Measurements from ENCODE around the gene KCNJ4.

The KCNJ4 gene

DNA sequence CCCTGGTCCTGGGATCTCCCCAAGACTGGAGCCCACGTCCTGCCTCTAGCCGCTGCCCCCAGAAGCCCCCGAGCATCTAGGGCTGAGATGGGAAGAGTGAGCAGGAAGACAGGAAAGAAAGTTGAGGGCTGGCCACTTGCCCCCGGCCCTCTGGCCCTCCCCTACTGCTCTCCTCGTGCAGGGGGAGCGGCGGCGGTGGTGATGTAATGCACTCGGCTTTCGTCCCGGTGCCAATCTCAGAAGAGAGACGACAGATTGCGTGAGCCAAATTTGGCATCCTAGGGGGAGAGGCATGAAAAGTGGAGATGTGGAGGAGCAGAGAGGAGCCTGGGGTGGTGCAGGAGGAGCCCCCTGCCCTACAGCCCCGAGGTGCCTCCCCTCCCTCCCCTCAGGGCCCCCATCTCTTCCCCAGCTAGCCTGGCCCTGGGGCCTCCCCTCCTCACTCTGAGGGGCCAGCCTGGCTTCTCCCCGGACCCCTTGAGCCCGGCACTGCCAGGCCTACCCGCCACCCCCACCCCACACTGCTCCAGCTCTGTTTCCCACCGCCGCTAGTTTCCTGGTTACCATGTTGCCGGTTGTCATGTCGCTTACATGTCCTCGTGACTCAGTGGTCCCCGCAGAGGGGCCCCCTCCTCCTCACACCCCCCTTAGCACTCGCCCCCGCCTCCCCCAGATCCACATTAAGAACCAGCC lies 2.5 kb downstream of the KCNJ4 start:
- H3K4me1 ChIP-seq (ENCODE audit: control insufficient read depth, insufficient read depth, low read length): peaks cover 28% of the 10 kb centered on the region
- no peaks in the 10 kb centered on the region for H3K36me3 ChIP-seq (ENCODE audit: control insufficient read depth, insufficient read depth, low read length)
- H3K27me3 ChIP-seq (ENCODE audit: control insufficient read depth, insufficient read depth, low read length): peaks cover 77% of the 10 kb centered on the region
- no peak overlapping the region for H3K9ac ChIP-seq (ENCODE audit: low read length)
- no peaks in the 10 kb centered on the region for H3K9me3 ChIP-seq (ENCODE audit: control insufficient read depth, insufficient read depth, low read depth, low read length)
- no peak overlapping the region for H3K27ac ChIP-seq (ENCODE audit: low read depth, low read length)
- no peak overlapping the region for H3K4me3 ChIP-seq (ENCODE audit: low read depth, low read length)

DNA sequence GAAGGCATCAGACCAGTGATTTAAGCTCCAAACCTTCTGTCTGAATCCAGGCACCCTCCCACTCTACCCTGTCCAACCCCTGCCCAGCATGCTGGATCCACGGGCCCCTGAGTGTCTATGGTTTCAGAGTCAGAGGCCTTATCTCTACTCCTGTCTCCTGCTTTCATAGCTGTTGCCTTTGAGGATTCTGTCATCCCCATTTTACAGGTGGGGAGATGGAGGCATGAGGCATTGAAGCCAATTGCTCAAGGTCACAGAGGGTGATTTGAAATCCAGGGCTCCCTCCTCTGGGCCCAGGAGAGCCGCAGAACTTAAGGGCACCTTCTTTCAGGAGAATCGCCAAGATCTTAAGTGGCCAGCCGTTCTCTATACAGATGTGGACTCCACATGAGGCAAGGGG lies 3.1 kb downstream of the KCNJ4 start:
- Histone ChIP-seq H3K27ac (ENCODE audit: low read depth, low read length) (no peak overlapping the region), H3K4me1 (ENCODE audit: control insufficient read depth, insufficient read depth, low read length) (peaks cover 28% of the 10 kb centered on the region), H3K27me3 (ENCODE audit: control insufficient read depth, insufficient read depth, low read length) (peaks cover 71% of the 10 kb centered on the region), H3K36me3 (ENCODE audit: control insufficient read depth, insufficient read depth, low read length) (no peaks in the 10 kb centered on the region), H3K9me3 (ENCODE audit: control insufficient read depth, insufficient read depth, low read depth, low read length) (no peaks in the 10 kb centered on the region), H3K4me3 (ENCODE audit: low read depth, low read length) (no peak overlapping the region), H3K9ac (ENCODE audit: low read length) (no peak overlapping the region)

DNA sequence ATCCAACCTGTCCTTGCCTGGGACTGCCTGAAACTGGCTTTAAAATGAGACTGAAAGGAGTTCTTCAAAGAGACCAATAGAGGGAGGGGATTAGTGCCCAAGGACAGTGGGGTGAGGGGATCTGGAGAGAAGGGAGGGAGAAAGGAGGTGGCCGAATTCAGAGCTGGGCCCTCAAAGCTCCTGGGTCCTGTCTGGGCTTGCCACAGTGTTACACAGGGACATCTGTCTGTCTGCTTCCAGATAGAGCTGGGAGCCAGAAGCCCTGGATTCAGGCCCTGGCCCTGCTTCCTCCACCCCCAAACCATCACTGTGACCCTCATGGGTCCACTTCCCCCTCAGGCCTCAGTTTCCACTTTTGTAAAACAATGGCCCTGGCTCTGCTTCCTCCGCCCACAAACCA lies 3.6 kb downstream of the KCNJ4 start:
- Histone ChIP-seq H3K27ac (ENCODE audit: low read depth, low read length) (no peak overlapping the region), H3K9me3 (ENCODE audit: control insufficient read depth, insufficient read depth, low read depth, low read length) (no peaks in the 10 kb centered on the region), H3K27me3 (ENCODE audit: control insufficient read depth, insufficient read depth, low read length) (peaks cover 66% of the 10 kb centered on the region), H3K4me3 (ENCODE audit: low read depth, low read length) (no peak overlapping the region), H3K4me1 (ENCODE audit: control insufficient read depth, insufficient read depth, low read length) (peaks cover 28% of the 10 kb centered on the region), H3K36me3 (ENCODE audit: control insufficient read depth, insufficient read depth, low read length) (no peaks in the 10 kb centered on the region), H3K9ac (ENCODE audit: low read length) (no peak overlapping the region)

DNA sequence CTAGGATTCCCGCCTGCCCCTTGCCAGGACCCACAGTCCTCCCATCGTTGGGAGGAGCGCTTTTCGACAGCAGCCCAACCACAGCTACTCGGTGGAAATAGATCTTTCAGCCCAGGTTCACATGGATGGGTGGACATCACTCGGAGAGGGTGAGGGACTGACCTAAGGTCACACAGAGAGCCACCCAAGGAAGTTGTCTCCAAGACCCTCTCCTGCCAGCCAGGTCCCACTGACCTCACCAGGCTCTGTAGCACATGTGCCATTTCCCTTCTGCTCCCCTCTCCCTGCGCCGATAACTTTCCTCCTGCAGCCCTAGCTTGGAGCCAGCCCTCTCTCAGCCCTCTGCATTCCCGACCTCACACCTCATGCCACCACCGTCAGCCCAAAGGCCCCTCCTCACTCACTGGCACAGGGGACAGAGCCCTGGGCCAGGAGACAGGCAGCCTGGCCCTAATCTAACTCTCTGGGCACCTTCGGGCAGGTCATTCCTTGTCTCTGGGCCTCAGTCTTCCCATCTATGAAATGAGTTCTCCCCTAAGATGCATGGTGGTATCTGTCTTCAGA lies 4.7 kb downstream of the KCNJ4 start:
- H3K27me3 ChIP-seq (ENCODE audit: control insufficient read depth, insufficient read depth, low read length): peaks cover 58% of the 10 kb centered on the region
- H3K4me3 ChIP-seq (ENCODE audit: low read depth, low read length): no peak overlapping the region

DNA sequence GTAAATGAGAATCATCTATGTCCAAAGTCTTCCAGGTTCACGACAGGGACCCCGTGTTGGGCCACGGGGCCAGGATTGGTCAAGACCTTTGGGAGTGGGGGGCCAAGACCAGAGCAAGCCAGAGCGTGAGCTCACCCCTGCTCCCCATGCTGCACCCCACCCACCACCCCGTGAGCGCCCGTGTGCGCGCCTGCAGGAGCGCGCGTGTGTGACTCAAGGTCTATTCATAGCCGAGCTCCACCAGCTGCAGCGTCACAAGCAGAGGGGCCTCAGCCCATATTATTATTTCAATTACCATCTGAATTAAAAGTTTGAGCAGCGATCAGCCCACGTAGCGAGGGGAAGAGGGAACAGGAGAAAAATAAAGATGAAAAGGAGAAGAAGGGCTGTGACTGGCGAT lies 5.2 kb downstream of the KCNJ4 start:
- H3K4me3 ChIP-seq (ENCODE audit: low read depth, low read length): no peak overlapping the region
- no peak overlapping the region for H3K27ac ChIP-seq (ENCODE audit: low read depth, low read length)

More for the DNA sequence above, 4.7 kb downstream of the KCNJ4 start:
- Histone ChIP-seq H3K9ac (ENCODE audit: low read length) (no peak overlapping the region), H3K4me1 (ENCODE audit: control insufficient read depth, insufficient read depth, low read length) (peaks cover 28% of the 10 kb centered on the region), H3K27ac (ENCODE audit: low read depth, low read length) (no peak overlapping the region), H3K36me3 (ENCODE audit: control insufficient read depth, insufficient read depth, low read length) (no peaks in the 10 kb centered on the region), H3K9me3 (ENCODE audit: control insufficient read depth, insufficient read depth, low read depth, low read length) (no peaks in the 10 kb centered on the region)

DNA sequence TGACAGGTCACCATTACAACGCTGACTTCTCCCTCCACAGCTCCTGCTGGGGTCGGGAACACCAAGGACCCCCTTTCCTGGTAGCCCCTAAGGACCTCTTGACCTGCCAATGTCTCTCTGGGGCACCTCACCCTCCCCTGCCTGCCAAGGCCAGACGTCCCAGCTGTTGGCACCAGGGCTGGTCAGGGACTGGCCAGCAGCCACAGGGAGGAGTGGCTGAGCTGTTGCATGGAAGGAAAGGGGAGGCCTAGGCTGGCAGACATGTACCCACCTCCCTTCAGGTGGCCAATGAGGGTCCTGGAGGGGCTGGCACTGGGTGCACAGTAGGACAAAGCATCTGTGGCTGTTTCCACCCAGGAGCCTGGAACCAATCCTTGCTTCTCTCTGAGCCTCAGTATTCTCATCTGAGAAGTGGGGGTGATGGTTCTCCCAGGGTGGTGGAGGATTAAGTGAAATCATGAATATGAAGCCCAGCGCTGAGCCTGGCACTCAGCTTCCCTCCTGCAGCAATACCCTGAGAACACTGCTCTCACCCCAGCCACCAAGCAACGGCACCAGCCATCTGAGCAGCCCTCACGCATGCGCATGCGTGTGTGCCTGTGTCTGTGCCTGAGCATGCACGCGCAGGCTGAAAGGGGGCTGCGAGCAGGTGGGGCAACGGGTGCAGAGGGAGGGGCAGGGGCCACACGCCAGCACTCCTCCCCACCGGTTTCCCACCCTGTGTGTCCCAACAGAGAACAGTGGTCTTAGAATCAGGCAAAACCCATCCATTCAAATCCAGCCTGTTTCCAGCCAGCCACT lies 5.9 kb downstream of the KCNJ4 start:
- Histone ChIP-seq H3K36me3 (ENCODE audit: control insufficient read depth, insufficient read depth, low read length) (no peaks in the 10 kb centered on the region), H3K9ac (ENCODE audit: low read length) (no peak overlapping the region), H3K9me3 (ENCODE audit: control insufficient read depth, insufficient read depth, low read depth, low read length) (no peaks in the 10 kb centered on the region), H3K27me3 (ENCODE audit: control insufficient read depth, insufficient read depth, low read length) (peaks cover 48% of the 10 kb centered on the region), H3K27ac (ENCODE audit: low read depth, low read length) (no peak overlapping the region), H3K4me3 (ENCODE audit: low read depth, low read length) (no peak overlapping the region), H3K4me1 (ENCODE audit: control insufficient read depth, insufficient read depth, low read length) (peaks cover 24% of the 10 kb centered on the region)

More for the DNA sequence above, 5.2 kb downstream of the KCNJ4 start:
- Histone ChIP-seq H3K9me3 (ENCODE audit: control insufficient read depth, insufficient read depth, low read depth, low read length) (no peaks in the 10 kb centered on the region), H3K4me1 (ENCODE audit: control insufficient read depth, insufficient read depth, low read length) (peaks cover 28% of the 10 kb centered on the region), H3K9ac (ENCODE audit: low read length) (no peak overlapping the region), H3K36me3 (ENCODE audit: control insufficient read depth, insufficient read depth, low read length) (no peaks in the 10 kb centered on the region), H3K27me3 (ENCODE audit: control insufficient read depth, insufficient read depth, low read length) (peaks cover 54% of the 10 kb centered on the region)

DNA sequence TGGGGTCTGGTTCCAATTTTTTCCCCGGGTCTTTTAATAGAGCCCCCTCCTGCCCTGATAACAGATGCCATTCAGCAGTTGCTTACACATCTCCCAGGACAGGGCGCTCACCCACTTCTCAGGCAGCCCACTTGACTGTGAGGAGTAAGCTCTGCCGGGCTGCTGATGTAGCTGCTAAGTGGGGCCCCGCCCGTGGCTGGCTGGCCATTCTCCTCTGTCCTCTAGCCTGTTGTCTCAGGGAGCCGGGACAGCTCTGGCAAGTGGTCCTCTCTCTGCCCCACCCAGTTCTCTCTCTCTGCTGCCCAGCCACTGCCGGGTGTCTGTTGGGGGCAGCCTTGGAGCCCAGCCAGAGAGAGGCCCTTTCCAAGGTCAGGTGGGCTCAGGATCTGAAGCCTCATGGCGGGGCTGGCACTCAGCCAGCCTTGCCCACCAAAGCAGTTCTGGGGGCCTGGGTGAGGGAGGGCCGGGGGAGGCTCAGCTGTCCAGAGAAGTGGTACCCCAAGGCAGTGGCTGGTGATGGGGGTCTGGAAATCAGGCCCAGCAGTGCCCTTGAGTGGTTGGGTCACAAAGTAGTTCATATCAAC lies 8.9 kb downstream of the KCNJ4 start:
- H3K4me1 ChIP-seq (ENCODE audit: control insufficient read depth, insufficient read depth, low read length): peaks cover 14% of the 10 kb centered on the region; the same call in 1 of the 2 replicates
- H3K36me3 ChIP-seq (ENCODE audit: control insufficient read depth, insufficient read depth, low read length): no peaks in the 10 kb centered on the region
- peaks cover 19% of the 10 kb centered on the region for H3K27me3 ChIP-seq (ENCODE audit: control insufficient read depth, insufficient read depth, low read length)
- H3K27ac ChIP-seq (ENCODE audit: low read depth, low read length): no peak overlapping the region
- no peak overlapping the region for H3K9ac ChIP-seq (ENCODE audit: low read length)
- H3K4me3 ChIP-seq (ENCODE audit: low read depth, low read length): no peak overlapping the region
- H3K9me3 ChIP-seq (ENCODE audit: control insufficient read depth, insufficient read depth, low read depth, low read length): no peaks in the 10 kb centered on the region

DNA sequence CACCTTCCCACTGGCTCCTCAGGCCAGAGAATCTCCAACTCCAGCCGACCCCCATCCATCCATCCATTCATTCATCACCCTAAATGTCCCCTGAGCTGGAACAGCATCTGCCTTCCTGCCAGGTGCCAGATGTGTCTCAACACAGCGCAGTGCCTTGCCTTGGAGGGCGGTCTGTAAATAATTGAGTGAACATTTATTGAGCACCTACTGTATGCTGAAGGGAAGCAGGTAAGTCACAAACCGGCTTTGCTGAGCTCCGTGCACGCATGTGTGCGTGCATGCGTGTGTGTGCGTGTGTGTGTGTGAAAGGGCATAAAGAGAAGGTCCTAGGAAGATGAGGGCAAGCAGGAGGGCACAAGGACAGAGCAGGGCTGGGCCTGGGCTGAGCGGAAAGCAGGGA lies 10.2 kb downstream of the KCNJ4 start:
- Histone ChIP-seq H3K27me3 (ENCODE audit: control insufficient read depth, insufficient read depth, low read length) (peaks cover 6% of the 10 kb centered on the region; the same call in 1 of the 2 replicates), H3K4me3 (ENCODE audit: low read depth, low read length) (no peak overlapping the region), H3K9ac (ENCODE audit: low read length) (no peak overlapping the region), H3K36me3 (ENCODE audit: control insufficient read depth, insufficient read depth, low read length) (no peaks in the 10 kb centered on the region), H3K27ac (ENCODE audit: low read depth, low read length) (no peak overlapping the region), H3K9me3 (ENCODE audit: control insufficient read depth, insufficient read depth, low read depth, low read length) (no peaks in the 10 kb centered on the region), H3K4me1 (ENCODE audit: control insufficient read depth, insufficient read depth, low read length) (0 out of 2 replicates have a peak, but pooled peaks cover 4% of the 10 kb centered on the region)

DNA sequence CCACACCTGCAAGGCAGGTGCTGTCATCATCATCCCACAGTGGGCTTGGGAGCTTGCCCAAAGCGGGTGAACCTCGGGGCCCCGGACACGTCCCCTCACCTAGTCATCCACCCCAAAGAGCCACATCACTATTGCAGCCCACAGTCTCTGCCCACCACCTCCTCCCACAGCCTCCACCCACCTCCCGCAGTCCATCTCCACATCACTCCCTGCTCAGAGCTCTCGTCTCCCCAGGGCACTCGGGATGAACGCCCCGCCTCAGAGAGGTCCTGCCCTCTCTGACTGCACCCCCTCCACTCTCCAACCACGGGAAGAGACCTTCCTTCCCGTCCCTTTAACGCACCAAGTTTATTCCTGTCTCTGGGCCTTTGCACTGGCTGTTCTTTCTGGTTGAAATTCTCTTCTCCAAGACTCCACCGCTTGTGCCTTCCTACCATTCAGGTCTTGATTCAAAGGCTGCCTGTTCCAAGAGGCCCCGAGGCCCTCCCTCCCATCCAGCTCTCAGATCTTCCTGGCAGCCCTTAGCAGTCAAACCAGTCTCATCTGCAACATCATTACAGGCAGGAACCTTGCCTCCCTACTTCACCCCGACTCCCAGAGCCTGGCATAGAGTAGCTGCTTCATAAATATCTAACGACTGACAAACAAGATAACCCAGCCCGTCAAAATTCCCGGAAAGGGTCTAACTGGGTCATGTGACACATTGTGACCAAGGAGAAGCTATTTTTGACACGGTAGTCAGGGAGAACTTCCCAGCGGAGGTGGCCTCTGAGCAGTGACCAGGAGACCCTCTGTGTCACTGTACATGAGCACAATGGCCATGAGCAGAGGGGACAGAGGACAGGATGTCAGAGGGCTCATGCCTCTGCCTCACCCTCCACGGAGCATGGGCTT lies 11.1 kb downstream of the KCNJ4 start:
- H3K4me1 ChIP-seq (ENCODE audit: control insufficient read depth, insufficient read depth, low read length): 0 out of 2 replicates have a peak, but pooled peaks cover 4% of the 10 kb centered on the region
- no peaks in the 10 kb centered on the region for H3K9me3 ChIP-seq (ENCODE audit: control insufficient read depth, insufficient read depth, low read depth, low read length)
- H3K36me3 ChIP-seq (ENCODE audit: control insufficient read depth, insufficient read depth, low read length): no peaks in the 10 kb centered on the region
- no peak overlapping the region for H3K9ac ChIP-seq (ENCODE audit: low read length)
- no peak overlapping the region for H3K27ac ChIP-seq (ENCODE audit: low read depth, low read length)
- H3K4me3 ChIP-seq (ENCODE audit: low read depth, low read length): no peak overlapping the region
- H3K27me3 ChIP-seq (ENCODE audit: control insufficient read depth, insufficient read depth, low read length): no peaks in the 10 kb centered on the region; the same call in 1 of the 2 replicates

DNA sequence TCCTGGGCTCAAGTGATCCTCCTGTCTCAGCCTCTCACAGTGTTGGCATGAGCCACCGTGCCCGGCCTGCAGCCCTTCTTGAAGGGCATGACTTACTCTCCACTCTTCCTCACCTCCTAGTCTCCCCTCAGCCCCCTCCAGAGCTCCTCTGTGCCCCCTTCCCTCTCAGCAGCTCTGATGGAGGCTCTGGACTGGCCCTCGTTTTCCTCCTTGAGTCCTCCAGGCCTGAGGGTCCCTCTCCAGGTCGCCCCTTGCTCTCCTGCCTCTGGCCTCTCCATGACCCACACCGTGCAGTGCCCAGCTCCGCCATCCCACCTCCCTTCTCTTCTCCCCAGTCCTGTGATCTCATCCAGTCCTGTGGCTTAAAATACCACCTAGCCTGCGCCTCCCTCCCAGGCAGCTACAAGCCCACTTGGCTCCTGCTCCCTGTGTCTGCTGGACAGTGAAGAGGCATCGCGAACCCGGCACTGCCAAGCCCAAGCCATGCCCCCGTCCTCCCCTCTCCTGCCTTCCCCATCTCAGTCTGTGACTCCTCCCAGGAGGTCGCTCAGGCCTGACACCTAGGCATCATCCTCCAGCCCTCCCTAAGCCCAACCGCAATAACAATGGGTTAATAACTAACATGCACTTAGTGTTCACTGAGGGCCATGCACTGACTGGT lies 11.9 kb downstream of the KCNJ4 start:
- Histone ChIP-seq H3K36me3 (ENCODE audit: control insufficient read depth, insufficient read depth, low read length) (no peaks in the 10 kb centered on the region), H3K4me3 (ENCODE audit: low read depth, low read length) (no peak overlapping the region), H3K27me3 (ENCODE audit: control insufficient read depth, insufficient read depth, low read length) (no peaks in the 10 kb centered on the region; the same call in 1 of the 2 replicates)

More for the DNA sequence above, 11.9 kb downstream of the KCNJ4 start:
- no peak overlapping the region for H3K9ac ChIP-seq (ENCODE audit: low read length)
- H3K27ac ChIP-seq (ENCODE audit: low read depth, low read length): no peak overlapping the region
- H3K4me1 ChIP-seq (ENCODE audit: control insufficient read depth, insufficient read depth, low read length): 0 out of 2 replicates have a peak, but pooled peaks cover 4% of the 10 kb centered on the region
- no peaks in the 10 kb centered on the region for H3K9me3 ChIP-seq (ENCODE audit: control insufficient read depth, insufficient read depth, low read depth, low read length)

Measured in HUES6 (cell line).